Adipose tissue (tissue), 3 donors: ENCODE results near the gene CDHR2. TPM values are rescaled to one million over a fixed set of nuclear protein-coding genes. Genes with fewer than 3 reads are reported as not detected.
"Not testable (repeated sequence)": the region's sequence is repeated elsewhere in the genome, so short reads cannot be mapped to it uniquely, and the experiment has no call there.

Experiments used
- H3K27ac ChIP-seq: one replicate; pipeline ENCODE4 v1.5.1; 2013; ENCODE audit warnings: low read depth, low read length
- WGBS, 3 donors: extraction: QIAGEN DNeasy Blood & Tissue Kit; methylation state at CpG; one replicate each; pipeline ENCODE4 v1.1.7; 2013; 5-methylcytosine and 5-hydroxymethylcytosine counted together
- polyA plus RNA-seq, 3 donors: library from polyadenylated mRNA; stranded (reverse); fragments of 200-250 nt; gene quantifications; one replicate each; pipeline ENCODE4 v1.2.3, GENCODE V29; 2013
- donor health status: healthy with polysubstance abuse.
- donor health status: Bipolar disorder and iron deficiency.
- donor health status: healthy.

CDHR2 gene
- polyA plus RNA-seq, 3 donors: 0.07 to 0.42 (median 0.11) TPM

DNA sequence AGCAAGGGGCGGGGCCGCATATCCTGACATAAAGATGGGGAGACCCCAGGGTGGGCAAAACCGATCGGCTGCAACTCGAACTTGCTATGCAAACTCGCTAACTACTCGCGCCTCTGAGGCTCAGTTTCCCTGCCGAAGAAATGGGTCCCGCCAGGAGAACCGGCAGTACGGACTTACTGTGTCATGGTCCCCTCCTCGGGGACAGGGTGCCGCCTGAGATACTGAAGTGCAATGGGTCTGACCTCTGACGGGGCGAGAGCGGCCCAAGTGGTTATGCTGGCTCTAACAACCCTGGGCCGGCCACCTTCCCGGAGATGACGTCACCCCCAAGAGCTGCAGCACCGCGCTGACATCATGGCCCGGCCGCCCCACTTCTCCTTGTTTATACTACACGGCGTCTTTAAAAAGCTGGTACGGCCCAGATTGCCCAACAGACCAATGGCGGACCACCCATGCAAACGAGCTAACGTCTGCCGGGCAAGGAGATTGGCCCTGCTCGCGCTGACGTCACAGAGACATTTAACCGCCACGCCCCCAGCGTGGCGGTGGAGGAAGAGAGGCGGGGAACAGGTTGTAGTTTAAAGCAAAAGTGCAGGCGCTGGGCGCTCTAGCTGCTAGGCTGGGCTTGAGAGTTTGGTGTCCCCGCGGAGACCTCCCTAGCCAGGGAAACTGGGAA lies 11.4 kb upstream of the CDHR2 start:
- peak overlapping the region; percentile 96 for H3K27ac ChIP-seq
- WGBS, 3 donors: 0 to 1% (median 1%) methylated on average over 43 of the region's 43 CpGs

DNA sequence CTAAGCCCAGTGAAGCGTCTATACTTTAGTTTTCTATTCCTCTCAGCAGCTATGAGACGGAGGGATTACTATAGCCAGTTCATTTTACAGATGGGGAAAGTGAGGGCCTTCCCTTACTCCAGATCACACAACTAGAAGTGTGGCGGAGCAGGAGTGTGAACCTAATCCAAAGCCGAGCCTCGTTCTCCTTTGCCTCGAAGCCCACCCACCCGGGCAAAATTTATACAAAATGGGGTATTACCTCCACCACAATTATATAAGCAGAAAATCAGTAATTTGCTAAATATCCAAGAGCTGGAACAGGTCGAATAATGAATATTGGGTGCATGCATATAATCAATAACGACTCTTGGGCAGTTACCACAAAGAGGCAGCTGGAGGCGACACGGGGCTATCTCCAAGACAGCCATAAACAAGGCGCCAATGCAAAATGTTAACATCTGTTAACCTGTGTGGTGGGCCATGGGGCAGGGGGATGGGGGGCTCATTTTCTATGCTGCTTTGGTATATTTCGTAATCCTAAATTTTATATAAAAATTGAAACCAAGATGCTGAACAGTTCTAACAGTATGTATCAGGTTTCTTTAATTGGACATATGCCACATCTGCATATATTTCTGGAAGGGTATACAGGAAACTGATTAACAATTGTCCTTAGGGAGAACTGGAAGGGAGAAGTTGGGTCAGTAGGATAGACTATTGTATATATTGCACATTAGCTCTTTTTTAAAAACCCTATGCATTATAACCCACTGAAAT lies 10.7 kb upstream of the CDHR2 start:
- no peak overlapping the region for H3K27ac ChIP-seq
- 23 to 29% (median 28%) methylated on average over 13 of the region's 13 CpGs for WGBS, 3 donors

DNA sequence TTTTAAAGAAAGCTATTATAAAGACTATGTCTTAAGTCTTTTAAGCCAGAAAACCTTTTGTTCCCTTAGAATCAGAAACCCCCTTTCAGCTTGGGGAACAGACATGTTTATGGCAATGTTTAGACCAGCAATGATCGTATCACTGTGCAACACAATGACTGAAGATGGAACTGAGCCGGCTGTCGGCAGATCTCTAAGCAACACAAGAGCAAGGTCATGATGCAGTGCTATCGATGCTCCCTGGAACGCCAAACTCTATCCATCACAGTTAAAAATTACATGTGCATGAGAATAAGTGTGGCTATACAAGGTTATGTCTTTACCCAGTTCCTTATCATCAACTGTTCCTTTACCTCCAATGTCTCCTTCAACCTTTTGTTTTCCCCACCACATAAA lies 10.2 kb upstream of the CDHR2 start:
- H3K27ac ChIP-seq: no peak overlapping the region
- WGBS, 3 donors: 31 to 51% (median 45%) methylated on average over 5 of the region's 5 CpGs

DNA sequence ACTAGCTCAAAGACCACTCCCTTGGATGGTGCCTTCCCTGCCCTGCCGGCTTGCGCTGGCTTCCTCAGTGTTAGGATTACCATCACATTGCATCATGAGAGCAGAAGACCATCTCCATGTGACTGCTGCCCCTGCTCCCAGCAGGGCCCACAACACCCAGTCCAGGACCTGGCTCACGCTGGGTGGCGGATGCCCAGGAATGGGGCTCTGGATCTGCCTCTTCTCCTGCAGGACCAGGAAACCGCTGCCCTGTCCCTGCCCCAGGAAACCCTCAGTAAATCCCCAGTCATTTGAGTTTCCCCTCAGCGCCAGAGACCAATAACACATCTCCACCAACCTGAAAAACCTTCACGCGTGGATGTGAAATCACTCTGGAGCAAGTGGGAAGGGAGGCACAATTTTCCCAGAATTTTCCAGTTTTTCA lies 8.7 kb upstream of the CDHR2 start:
- no peak overlapping the region for H3K27ac ChIP-seq

DNA sequence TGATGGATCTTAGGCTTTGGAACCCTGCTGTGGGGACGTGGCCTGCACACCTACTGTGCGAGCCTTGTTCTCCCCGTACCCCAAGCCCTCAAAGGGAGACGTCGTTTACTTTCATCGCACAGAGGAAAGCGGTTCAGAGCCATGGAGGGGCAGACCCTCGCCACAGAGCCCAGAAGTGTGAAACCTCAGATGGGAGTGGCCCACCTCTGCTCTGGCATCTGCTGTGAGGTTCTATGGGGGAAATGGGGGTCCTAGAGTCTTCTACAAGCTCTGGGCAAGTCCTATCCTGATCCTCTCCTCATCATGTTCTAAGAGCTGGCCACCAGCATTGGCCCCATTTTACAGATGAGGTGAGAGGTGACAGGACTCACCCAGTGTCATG lies 8.2 kb upstream of the CDHR2 start:
- H3K27ac ChIP-seq: no peak overlapping the region

More for the DNA sequence above, 8.7 kb upstream of the CDHR2 start:
- WGBS, 3 donors: 72 to 89% (median 72%) methylated on average over 8 of the region's 8 CpGs

DNA sequence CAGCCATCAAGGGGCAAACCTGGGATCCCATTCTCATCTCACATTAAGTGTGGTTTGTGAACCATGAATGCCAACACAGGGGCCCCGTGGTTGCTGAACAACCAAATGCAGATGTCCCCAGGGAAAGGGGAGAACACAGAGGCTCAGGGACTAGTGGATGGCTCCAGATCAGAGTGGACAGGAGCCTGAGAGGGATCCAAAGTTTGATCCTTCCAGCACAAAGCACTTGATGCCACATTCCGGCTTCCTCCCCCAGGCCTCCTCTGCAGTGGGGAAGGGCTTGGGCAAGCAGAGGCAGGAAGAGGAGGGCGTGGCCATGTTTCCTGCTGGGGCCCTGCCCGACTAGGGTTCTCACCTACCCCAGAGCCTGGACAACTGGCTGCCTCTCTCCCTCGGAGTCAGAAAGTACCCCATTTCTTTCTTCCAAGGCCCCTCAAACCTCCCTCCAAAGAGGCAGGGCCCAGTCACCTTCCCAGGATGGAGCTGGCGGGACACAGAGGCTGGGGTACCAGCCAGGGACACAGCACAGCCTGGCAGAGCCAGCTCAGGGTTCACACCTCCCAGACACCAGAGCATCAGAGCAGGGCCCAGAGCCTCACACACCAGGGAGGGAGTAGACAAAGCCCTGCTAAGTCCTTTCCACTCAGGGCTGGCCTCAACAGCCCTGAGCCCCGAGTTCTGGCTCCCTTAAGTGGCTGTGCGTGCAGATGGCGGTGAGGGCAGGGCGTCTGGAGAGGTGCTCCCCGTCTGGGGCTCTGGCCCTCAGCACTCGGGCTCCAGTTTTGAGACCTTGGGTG lies 7.6 kb upstream of the CDHR2 start:
- 40 to 58% (median 44%) methylated on average over 12 of the region's 12 CpGs for WGBS, 3 donors
- H3K27ac ChIP-seq: no peak overlapping the region

More for the DNA sequence above, 8.2 kb upstream of the CDHR2 start:
- WGBS, 3 donors: 82 to 84% (median 84%) methylated on average over 8 of the region's 8 CpGs

DNA sequence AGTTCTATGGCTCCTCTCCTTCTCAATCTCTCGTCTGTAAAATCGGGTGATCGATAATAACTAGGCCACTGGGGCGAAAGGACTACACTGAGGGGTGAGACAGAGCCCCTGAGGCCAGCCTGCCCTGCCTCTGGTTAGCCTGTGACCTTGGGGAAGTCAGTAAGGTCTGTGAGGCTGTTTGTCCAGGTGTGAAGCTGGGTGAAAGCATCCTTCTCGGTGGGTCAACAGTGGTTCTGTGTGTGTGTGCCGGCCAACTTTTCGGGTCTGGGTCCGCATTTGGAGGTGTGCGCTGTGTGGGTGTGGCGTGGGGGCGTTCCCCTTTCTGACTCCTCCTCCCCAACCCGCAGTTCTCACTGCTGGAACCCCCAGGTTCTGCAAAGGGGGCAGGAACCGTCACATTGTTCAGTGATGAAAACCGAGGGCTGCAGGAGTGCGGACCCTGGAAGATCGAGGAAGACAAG lies 7.0 kb upstream of the CDHR2 start:
- H3K27ac ChIP-seq: no peak overlapping the region
- 34 to 50% (median 44%) methylated on average over 16 of the region's 16 CpGs for WGBS, 3 donors

DNA sequence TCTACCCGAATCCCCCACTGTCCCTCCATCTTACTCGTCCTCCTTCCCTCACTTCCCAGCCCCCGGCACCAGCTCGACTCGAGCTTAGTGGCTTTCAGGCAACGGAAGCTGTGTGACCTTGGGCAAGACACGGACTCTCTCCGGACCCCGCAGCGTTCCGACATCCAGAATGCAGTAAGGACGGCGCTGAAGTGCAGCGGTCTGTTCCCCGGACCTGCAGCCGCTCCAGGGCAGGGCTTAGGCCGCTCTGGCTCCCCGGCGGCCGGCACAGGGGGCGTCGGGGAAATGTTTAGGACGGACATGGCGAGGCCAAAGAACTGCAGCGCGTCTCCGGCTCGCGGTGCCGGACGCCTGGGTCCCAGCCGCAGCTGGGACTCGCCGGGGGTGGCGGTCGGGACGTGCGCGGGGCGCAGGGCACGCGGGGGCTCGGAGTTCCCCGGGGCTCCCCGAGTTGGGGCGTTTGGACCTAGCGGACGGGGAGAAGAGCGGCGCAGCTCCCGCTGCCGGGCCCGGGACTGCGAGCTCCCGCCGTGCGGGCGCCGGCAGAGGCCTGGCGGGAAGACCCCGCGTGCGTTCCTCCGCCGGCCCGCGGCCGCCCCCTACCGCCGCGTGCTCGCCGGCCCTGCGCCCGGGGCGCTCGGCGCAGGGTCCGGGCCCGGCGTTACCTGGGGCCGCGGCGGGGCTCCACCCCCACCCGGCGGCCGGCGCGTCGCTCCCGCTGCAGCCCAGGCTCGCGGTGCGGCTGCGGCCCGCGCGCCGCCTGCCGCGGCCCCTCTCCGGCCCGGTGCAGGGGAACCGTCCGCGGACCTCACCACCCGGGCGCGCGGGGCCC lies 6.3 kb upstream of the CDHR2 start:
- 0 to 1% (median 1%) methylated on average over 67 to 110 of the region's 110 CpGs for WGBS, 3 donors
- H3K27ac ChIP-seq: peak overlapping the region; percentile 4

DNA sequence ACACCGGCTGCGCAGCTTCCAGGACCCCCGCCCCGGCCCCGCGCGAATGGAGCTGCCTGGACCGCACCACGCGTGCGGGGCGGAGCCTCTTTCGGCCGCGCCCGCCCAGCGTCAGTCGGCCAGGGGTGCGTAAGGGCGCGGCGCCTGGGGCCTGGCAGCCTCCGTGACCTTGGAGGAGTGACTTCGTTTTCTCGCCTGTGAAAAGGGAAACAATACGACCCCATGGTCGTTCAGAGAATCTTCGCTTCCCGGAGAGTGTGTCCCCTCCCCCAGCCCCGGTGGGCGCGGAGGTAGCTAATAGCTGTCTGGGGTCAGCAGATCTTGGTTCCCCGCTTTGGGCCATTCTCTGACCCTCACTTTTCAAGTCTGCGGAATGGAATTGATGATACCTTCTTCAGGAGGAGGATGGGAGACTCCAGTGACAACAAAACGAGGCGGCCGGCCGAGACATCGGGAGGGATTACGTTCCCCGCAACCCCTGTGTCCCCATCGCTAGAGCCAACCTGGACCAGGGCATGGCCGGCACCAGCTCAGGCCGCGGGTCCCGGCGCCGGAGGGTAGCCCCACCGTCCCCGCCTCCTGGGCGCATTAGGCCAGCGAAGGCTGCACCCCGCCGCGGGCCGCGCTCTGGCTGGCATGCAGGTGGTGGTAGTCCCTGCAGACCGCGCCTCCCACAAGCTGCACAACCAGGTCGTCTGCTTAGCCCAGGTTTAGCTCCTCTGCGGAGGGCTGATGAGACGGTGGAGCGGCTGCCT lies 5.5 kb upstream of the CDHR2 start:
- WGBS, 3 donors: 0 to 1% (median 1%) methylated on average over 63 of the region's 63 CpGs
- H3K27ac ChIP-seq: peak overlapping the region; percentile 4

DNA sequence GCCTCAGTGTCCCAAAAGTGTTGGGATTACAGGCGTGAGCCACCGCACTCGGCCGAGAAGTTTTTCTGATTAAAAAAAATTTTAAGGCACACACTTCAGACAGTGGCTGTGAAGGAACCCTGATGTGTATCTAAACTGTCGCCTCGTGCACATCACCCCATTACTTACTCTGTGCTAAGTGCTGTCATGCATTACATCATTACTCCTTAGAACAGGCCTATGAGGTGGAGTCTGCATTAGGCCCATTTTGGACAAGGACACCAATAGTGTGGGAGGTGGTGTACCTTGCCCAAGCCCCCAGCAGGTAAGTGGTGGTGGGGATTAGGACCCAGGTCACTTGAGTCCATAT lies 3.8 kb upstream of the CDHR2 start:
- H3K27ac ChIP-seq: no peak overlapping the region
- WGBS, 3 donors: 95 to 96% (median 96%) methylated on average over 6 of the region's 6 CpGs

DNA sequence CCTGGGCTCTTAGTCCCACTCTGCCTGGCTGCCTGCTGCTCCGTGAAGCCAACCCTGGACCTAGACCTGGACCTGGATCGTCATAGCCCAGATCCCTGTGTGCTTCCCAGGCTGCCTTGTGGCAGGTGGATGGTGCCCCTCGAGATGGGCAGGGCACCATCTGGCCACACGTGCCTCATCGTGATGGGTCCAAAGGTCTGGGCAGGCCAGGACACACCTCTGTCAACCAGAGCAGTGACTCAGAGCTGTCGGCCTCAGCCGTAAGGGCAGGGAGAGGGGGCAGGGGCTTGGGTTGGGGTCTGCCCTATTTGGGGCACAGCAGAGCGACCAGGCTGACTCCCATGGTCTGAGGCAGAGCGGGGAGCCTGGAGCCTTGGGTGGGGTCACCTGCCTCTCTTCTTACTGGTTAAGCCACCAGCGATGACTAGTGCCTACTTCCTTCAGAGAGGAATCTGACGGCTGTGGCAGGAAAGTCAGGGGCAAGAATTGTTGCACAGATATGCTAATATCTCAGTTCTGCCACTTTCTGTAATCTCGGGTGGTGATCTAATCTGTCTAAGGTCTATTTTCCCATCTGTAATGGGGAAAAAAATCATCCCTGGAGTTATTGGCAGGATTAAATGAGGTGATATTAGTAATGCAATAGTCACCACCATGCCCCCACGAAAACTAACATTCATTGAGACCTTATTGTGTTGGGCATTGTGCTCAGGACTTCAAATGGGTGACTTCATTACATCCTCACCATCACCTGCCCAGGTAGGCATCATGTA lies 3.2 kb upstream of the CDHR2 start:
- 70 to 86% (median 82%) methylated on average over 13 of the region's 13 CpGs for WGBS, 3 donors
- no peak overlapping the region for H3K27ac ChIP-seq

DNA sequence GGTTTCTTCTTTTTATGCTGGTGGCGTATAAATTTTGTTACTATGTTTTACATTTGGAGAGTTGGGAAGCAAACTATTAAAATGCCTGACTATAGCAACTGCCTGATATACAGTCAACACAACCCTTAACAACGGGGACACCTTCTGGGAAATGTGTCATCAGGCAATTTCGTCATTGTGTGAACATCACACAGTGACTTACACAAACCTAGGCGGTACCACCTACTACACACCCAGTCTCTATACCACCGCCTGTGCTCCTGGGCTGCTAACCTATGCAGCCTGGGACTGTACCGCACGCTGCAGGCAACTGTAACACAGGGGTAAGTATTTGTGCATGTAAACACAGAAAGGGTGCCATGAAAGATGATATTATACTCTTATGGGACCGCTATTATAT lies 1.3 kb upstream of the CDHR2 start:
- WGBS, 3 donors: 56 to 71% (median 61%) methylated on average over 8 of the region's 8 CpGs
- no peak overlapping the region for H3K27ac ChIP-seq

DNA sequence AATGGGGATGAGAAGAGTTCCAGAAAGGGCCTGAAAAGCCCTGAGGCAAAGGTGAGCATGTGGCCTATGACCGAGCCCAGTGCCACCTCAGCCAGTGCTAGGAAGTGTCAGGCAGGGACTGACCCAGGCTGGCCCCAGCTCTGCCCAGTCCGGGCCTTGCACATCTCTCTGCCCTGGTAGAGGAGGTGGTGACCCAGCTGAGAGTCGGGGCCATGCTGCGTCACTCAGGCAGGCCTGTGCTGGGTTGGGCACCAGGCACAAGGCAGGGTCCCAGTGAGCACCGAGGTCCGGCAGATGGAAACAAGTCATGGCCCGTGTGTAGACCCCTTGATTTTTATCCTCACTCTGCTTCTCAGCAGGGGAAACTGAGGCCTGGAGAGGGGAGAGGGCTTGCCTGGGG lies 729 bp downstream of the CDHR2 start:
- 85 to 88% (median 88%) methylated on average over 7 of the region's 7 CpGs for WGBS, 3 donors
- H3K27ac ChIP-seq: no peak overlapping the region

DNA sequence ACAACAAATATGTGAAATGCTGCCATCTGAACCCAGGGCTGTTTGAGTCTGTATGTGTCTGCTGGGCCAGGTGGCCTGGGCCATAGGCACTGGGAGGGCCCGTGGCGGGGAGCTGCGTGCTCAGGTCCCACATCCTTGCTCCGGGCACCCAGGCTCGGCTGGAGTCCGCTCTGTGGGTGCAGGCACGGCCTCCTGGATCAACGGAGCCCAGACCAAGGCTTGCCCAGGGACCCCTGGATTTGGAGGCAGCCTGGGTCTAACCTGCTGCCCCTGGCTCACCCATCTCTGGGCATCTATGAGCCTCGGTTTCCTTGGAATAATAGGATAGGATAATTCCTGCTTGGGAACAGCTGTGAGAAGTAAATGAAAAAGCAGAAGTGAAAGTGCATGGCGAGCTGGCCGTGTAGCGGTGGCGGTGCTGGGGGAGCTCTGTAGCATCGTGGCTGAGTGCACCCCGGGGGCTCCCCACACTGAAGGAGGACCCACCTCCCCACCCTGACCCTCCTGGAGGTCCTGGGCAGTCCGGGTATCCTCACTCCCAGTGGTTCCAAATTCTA lies 1.2 kb downstream of the CDHR2 start:
- 61 to 74% (median 61%) methylated on average over 16 of the region's 16 CpGs for WGBS, 3 donors
- no peak overlapping the region for H3K27ac ChIP-seq

DNA sequence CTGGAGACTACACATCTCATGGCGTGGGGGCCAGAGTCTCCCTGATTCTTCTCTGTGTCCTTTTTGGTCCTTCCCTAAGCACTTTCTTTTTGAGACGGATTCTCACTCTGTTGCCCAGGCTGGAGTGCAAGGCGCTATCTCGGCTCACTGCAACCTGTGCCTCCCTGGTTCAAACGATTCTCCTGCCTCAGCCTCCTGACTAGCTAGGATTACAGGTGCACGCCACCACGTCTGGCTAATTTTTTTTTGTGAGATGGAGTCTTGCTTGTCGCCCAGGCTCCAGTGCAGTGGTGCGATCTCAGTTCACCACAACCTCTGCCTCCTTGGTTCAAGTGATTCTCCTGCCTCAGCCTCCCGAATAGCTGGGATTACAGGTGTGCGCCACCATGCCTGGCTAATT lies 1.8 kb downstream of the CDHR2 start:
- 82 to 87% (median 86%) methylated on average over 11 of the region's 11 CpGs for WGBS, 3 donors

DNA sequence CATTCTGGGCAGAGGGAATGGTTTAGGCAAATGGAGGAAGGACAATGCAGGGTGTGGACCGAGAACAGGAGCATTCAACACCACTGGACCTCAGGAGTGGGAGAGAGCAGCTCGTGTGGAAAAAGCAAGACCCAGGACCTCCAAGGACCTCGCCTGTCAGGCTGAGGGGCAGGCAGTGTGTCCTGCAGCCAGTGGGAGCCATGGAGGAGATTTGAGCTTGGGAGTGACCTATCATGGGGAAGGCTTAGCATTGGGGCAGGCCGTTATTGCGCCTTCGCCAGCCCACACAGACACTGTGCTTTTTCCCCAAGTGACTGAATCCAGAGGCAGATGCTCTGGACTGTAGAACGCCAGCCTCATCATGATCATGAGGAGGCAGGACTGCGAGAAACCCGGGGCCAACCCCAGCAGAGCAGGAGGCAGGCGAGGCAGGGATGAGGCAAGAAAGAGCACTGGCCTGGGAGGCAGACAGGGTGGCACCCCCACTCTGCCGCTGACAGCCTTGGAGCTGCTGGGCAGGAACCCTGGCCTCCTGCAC lies 3.3 kb downstream of the CDHR2 start:
- H3K27ac ChIP-seq: no peak overlapping the region
- 82 to 88% (median 87%) methylated on average over 11 of the region's 11 CpGs for WGBS, 3 donors

More for the DNA sequence above, 1.8 kb downstream of the CDHR2 start:
- H3K27ac ChIP-seq: not testable (repeated sequence)
